GM12878 (cell line): ENCODE measurements around the gene SRPRB.

Experiments used
- BHLHE40 ChIP-seq, 2 experiments: fragments of 450-650 bp in 1 of 2; IDR thresholded peaks; 2 replicates each; pipeline ENCODE4 v1.6.1; 2011 to 2017; ENCODE audit warnings: low read depth in 2 of 2, borderline replicate concordance in 1 of 2, improper control_type of control experiment in 1 of 2, low read length in 1 of 2, mild to moderate bottlenecking in 1 of 2
- CHD2 ChIP-seq: IDR thresholded peaks from 2 replicates; pipeline ENCODE4 v1.6.1; 2011; ENCODE audit warnings: low read depth, low read length, improper control_type of control experiment, borderline replicate concordance
- DPF2 ChIP-seq: fragments of 450-650 bp; IDR thresholded peaks from 2 replicates; pipeline ENCODE4 v1.6.1; 2017; ENCODE audit warnings: mild to moderate bottlenecking
- FOS ChIP-seq: IDR thresholded peaks from 3 replicates; pipeline ENCODE4 v1.6.1; 2011; ENCODE audit warnings: borderline replicate concordance; ENCODE audit not compliant: insufficient read length; ENCODE audit errors: extremely low read depth
- GABPA ChIP-seq: IDR thresholded peaks from 2 replicates; pipeline ENCODE4 v1.6.1; 2014; ENCODE audit warnings: antibody characterized with exemption, low read depth, mild to moderate bottlenecking, inconsistent platforms
- IKZF1 ChIP-seq: fragments of 450-650 bp; conservative IDR thresholded peaks from 2 replicates; pipeline ENCODE4 v1.6.1; 2017; ENCODE audit warnings: antibody characterized with exemption, mild to moderate bottlenecking
- KAT2A ChIP-seq: conservative IDR thresholded peaks from 2 replicates; pipeline ENCODE4 v1.6.1; 2011; ENCODE audit warnings: low read depth, low read length; ENCODE audit not compliant: control insufficient read depth
- NBN ChIP-seq: fragments of 450-650 bp; IDR thresholded peaks from 2 replicates; pipeline ENCODE4 v1.6.1; 2016
- POLR2A ChIP-seq: IDR thresholded peaks from 2 replicates; pipeline ENCODE4 v1.6.1; 2011; ENCODE audit warnings: low read depth, mild to moderate bottlenecking, low read length
- SMC3 ChIP-seq: IDR thresholded peaks from 2 replicates; pipeline ENCODE4 v1.6.1; 2011; ENCODE audit warnings: low read length, improper control_type of control experiment, borderline replicate concordance
- TF ChIP-seq, protein P1 (sequence below), 3 experiments: IDR thresholded peaks in 2 of 3; conservative IDR thresholded peaks in 1 of 3; 2 replicates each; pipeline ENCODE4 v1.5.1; 2011; ENCODE audit warnings: low read depth in 3 of 3, low read length in 3 of 3, mild to moderate bottlenecking in 3 of 3, control low read depth in 2 of 3, moderate library complexity in 2 of 3, inconsistent platforms in 1 of 3, mixed read lengths in 1 of 3; ENCODE audit not compliant: control insufficient read depth in 2 of 3, insufficient read depth in 1 of 3; ENCODE audit errors: extremely low read depth in 1 of 3

DNA sequence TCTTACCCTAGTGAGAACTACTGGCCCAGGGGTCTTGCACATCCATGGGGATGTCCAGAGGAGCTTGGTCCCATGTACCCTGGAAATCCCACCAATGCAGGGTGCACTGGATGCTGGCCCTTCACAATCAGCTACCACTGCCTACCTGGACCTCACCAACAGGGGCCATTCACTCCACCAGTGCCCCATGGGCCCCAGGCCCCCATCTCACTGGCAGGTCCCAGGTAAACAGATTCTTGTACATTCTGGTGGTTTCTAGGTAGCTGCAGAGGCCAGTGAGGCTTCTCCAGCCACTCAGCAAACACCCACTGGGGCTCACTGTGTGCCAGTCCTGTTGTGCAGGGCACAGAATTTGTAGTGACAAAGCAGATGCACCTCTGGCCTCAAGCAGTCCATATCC is 65.2 kb downstream of the SRPRB start:
- TF ChIP-seq DPF2, result no peak
- no peak for TF ChIP-seq KAT2A
- TF ChIP-seq, protein P1, sequence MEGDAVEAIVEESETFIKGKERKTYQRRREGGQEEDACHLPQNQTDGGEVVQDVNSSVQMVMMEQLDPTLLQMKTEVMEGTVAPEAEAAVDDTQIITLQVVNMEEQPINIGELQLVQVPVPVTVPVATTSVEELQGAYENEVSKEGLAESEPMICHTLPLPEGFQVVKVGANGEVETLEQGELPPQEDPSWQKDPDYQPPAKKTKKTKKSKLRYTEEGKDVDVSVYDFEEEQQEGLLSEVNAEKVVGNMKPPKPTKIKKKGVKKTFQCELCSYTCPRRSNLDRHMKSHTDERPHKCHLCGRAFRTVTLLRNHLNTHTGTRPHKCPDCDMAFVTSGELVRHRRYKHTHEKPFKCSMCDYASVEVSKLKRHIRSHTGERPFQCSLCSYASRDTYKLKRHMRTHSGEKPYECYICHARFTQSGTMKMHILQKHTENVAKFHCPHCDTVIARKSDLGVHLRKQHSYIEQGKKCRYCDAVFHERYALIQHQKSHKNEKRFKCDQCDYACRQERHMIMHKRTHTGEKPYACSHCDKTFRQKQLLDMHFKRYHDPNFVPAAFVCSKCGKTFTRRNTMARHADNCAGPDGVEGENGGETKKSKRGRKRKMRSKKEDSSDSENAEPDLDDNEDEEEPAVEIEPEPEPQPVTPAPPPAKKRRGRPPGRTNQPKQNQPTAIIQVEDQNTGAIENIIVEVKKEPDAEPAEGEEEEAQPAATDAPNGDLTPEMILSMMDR (IDR thresholded peaks at IDR 0.05 in 2 of 3, conservative IDR thresholded peaks at IDR 0.05 in 1 of 3; ENCODE audit: control insufficient read depth in 2 of 3, extremely low read depth in 1 of 3, insufficient read depth in 1 of 3, low read depth in 3 of 3, low read length in 3 of 3), result no peak
- no peak for TF ChIP-seq POLR2A
- TF ChIP-seq NBN, result no peak
- no peak for TF ChIP-seq SMC3
- no peak for TF ChIP-seq IKZF1
- no peak for TF ChIP-seq FOS
- TF ChIP-seq BHLHE40 (IDR thresholded peaks at IDR 0.05; ENCODE audit: borderline replicate concordance in 1 of 2, low read depth in 2 of 2, low read length in 1 of 2), result no peak
- no peak for TF ChIP-seq CHD2
- no peak for TF ChIP-seq GABPA
